Esophagus muscularis mucosa (tissue), 3 donors: ENCODE measurements around the gene CELF3.

ENCODE experiments used
- CTCF ChIP-seq, 3 experiments: fragments of 200-600 bp in 2 of 3; fragments of 450-650 bp in 1 of 3; sonication (generic) in 2 of 3; IDR thresholded peaks; one replicate each; pipeline ENCODE4 v1.5.1; 2017 to 2019; ENCODE audit warnings: antibody characterized with exemption in 3 of 3, mild to moderate bottlenecking in 2 of 3, moderate library complexity in 1 of 3
- POLR2A ChIP-seq: fragments of 450-650 bp; IDR thresholded peaks from one replicate; pipeline ENCODE4 v1.6.1; 2017; ENCODE audit warnings: antibody characterized with exemption, moderate library complexity, mild to moderate bottlenecking, low read depth
- POLR2AphosphoS5 ChIP-seq, 2 donors: sonication (generic); formaldehyde crosslinking; IDR thresholded peaks; one replicate each; pipeline ENCODE4 v1.6.1; 2017; ENCODE audit warnings: antibody characterized with exemption in 2 of 2

- TF ChIP-seq CTCF (IDR thresholded peaks at IDR 0.05), result no peak
- TF ChIP-seq POLR2A, result no peak
- TF ChIP-seq POLR2AphosphoS5 (IDR thresholded peaks at IDR 0.05), result no peak
These were observed at the start of gene CELF3 for GRCh38 chr1:151716771-151717631.
